Suprapubic skin (tissue), 3 donors: ENCODE measurements around the gene CCDC179.

Source experiments
- POLR2A ChIP-seq, 2 donors: fragments of 450-650 bp; IDR thresholded peaks; one replicate each; pipeline ENCODE4 v1.6.1; 2017; ENCODE audit warnings: antibody characterized with exemption in 2 of 2, mild to moderate bottlenecking in 2 of 2, moderate library complexity in 2 of 2
- TF ChIP-seq, protein P1 (sequence below), 2 donors: fragments of 200-600 bp in 1 of 2; fragments of 450-650 bp in 1 of 2; sonication (generic) in 1 of 2; IDR thresholded peaks; one replicate each; pipeline ENCODE4 v1.5.1; 2016 to 2019; ENCODE audit warnings: antibody characterized with exemption in 2 of 2, mild to moderate bottlenecking in 1 of 2, moderate library complexity in 1 of 2

DNA sequence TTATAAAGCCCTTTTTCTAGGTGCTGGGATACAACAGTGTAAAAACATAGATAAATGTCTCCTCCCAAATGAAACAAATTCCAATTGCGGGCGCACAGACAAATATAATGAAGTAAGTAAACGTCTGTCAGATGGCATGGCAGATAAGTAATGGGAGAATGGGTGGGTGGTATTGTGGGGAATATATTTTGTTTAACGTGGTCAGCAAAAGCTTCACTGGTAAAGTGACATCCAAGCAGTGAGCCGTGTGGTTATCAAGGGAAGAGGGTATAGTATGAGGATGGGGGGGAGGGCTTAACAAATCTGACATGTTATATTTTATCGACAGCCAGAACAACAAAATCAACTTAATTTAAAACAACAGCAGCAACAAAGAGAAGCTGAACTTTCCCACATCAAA, 31.9 kb downstream of the CCDC179 start:
- TF ChIP-seq, protein P1, sequence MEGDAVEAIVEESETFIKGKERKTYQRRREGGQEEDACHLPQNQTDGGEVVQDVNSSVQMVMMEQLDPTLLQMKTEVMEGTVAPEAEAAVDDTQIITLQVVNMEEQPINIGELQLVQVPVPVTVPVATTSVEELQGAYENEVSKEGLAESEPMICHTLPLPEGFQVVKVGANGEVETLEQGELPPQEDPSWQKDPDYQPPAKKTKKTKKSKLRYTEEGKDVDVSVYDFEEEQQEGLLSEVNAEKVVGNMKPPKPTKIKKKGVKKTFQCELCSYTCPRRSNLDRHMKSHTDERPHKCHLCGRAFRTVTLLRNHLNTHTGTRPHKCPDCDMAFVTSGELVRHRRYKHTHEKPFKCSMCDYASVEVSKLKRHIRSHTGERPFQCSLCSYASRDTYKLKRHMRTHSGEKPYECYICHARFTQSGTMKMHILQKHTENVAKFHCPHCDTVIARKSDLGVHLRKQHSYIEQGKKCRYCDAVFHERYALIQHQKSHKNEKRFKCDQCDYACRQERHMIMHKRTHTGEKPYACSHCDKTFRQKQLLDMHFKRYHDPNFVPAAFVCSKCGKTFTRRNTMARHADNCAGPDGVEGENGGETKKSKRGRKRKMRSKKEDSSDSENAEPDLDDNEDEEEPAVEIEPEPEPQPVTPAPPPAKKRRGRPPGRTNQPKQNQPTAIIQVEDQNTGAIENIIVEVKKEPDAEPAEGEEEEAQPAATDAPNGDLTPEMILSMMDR (IDR thresholded peaks at IDR 0.05), result no peak
- TF ChIP-seq POLR2A (IDR thresholded peaks at IDR 0.05), result no peak
